CD4-positive, CD25-positive, alpha-beta regulatory T cell (primary cell): ENCODE results near the gene IRAK1BP1. TPM values are rescaled to one million over a fixed set of nuclear protein-coding genes. Genes with fewer than 3 reads are reported as not detected.
"Not testable (repeated sequence)": the region's sequence is repeated elsewhere in the genome, so short reads cannot be mapped to it uniquely, and the experiment has no call there.

Experiments
- ATAC-seq, 2 donors: fragments of 150-1000 bp; cut with Tn5 transposase; one replicate each; pipeline ENCODE4 v1.10.0; 2021; ENCODE audit warnings: low read depth in 2 of 2, moderate number of reproducible peaks in 2 of 2, moderate library complexity in 1 of 2
- DNase-seq, 3 donors: peaks; one replicate each; pipeline versions ENCODE4 v3.0.0 to v3.0.0-alpha.2; 2012 to 2022; ENCODE audit warnings: mixed read lengths in 1 of 3
- H3K27ac ChIP-seq: one replicate; pipeline ENCODE4 v1.7.0; 2013; ENCODE audit warnings: mild to moderate bottlenecking, low read length; ENCODE audit not compliant: insufficient read depth, poor library complexity, severe bottlenecking
- H3K27me3 ChIP-seq: one replicate; pipeline ENCODE4 v1.7.0; 2013; ENCODE audit warnings: low read length; ENCODE audit not compliant: control insufficient read depth, insufficient read depth
- H3K36me3 ChIP-seq: one replicate; pipeline ENCODE4 v1.7.0; 2013; ENCODE audit warnings: mild to moderate bottlenecking, low read length, moderate library complexity; ENCODE audit not compliant: control insufficient read depth, insufficient read depth
- H3K4me1 ChIP-seq: 2 replicates; pipeline ENCODE4 v1.7.0; 2013; ENCODE audit warnings: mild to moderate bottlenecking, low read length; ENCODE audit not compliant: insufficient read depth, control insufficient read depth, poor library complexity, severe bottlenecking
- H3K4me3 ChIP-seq: one replicate; pipeline ENCODE4 v1.7.0; 2013; ENCODE audit warnings: low read depth, mild to moderate bottlenecking, low read length, moderate library complexity
- H3K9me3 ChIP-seq, 2 experiments: 1 replicate in 1 of 2; 2 replicates in 1 of 2; pipeline ENCODE4 v1.7.0; 2013; ENCODE audit warnings: low read length in 2 of 2, mild to moderate bottlenecking in 1 of 2, moderate library complexity in 1 of 2; ENCODE audit not compliant: control insufficient read depth in 2 of 2
- H3K27ac Mint-ChIP-seq, 3 donors: one replicate each; pipeline ENCODE4 v1.8.0; 2020 to 2022; ENCODE audit warnings: mild to moderate bottlenecking in 3 of 3, mixed read lengths in 3 of 3, moderate library complexity in 2 of 3
- H3K27me3 Mint-ChIP-seq: one replicate; pipeline ENCODE4 v1.8.0; 2022; ENCODE audit warnings: mild to moderate bottlenecking, mixed read lengths
- H3K36me3 Mint-ChIP-seq: one replicate; pipeline ENCODE4 v1.8.0; 2020; ENCODE audit warnings: mixed read lengths
- H3K4me1 Mint-ChIP-seq, 4 donors: one replicate each; pipeline ENCODE4 v1.8.0; 2020 to 2022; ENCODE audit warnings: mixed read lengths in 4 of 4, mild to moderate bottlenecking in 1 of 4
- H3K4me3 Mint-ChIP-seq, 4 donors: one replicate each; pipeline ENCODE4 v1.8.0; 2020 to 2022; ENCODE audit warnings: mild to moderate bottlenecking in 4 of 4, mixed read lengths in 4 of 4, moderate library complexity in 3 of 4
- H3K9me3 Mint-ChIP-seq, 7 donors: one replicate each; pipeline ENCODE4 v1.8.0; 2020 to 2022; ENCODE audit warnings: mixed read lengths in 7 of 7, mild to moderate bottlenecking in 3 of 7, moderate library complexity in 2 of 7
- polyA plus RNA-seq, 4 donors: library from polyadenylated mRNA; unstranded; fragments of 300-500 nt; fragmentation: Illumina TruSeq; gene quantifications; one replicate each; pipeline ENCODE4 v1.2.3, GENCODE V29; 2021
- total RNA-seq: library from RNA; stranded (reverse); gene quantifications from one replicate; pipeline ENCODE4 v1.2.3, GENCODE V29; 2022

IRAK1BP1 gene
- total and polyA plus RNA-seq, 5 donors from 2014 or later = 1.1 to 2.1 (median 1.1) TPM

DNA sequence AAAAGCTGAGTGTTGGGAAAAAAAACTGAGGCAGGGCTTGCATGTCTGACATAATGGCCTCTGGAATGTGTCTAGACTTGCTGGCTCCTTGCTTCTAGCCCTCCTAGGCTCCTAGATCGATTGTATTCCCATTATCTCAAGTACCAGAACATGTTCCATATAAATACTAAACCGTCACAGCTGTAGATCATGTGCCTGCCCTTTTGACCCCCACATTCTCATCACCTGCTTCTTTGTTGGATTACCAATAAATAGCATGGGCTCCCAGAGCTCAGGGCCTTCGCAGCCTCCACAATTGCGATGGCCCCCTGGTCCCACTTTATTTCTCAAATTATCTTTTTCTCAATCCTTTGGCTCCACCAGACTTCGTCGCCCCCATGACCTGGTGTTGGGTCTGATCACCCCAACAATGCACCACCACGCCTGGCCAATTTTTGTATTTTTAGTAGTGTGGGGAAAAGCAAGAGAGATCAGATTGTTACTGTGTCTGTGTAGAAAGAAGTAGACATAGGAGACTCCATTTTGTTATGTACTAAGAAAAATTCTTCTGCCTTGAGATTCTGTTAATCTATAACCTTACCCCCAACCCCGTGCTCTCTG is 8.9 kb upstream of the IRAK1BP1 start:
- H3K27ac Mint-ChIP-seq, DNase-seq, H3K27me3 Mint-ChIP-seq, H3K4me1 ChIP-seq, ATAC-seq, H3K9me3 Mint-ChIP-seq, H3K36me3 ChIP-seq, H3K4me3 ChIP-seq, H3K4me1 Mint-ChIP-seq, H3K4me3 Mint-ChIP-seq, H3K36me3 Mint-ChIP-seq, H3K27me3 ChIP-seq, H3K27ac ChIP-seq, H3K9me3 ChIP-seq: not testable (repeated sequence)

DNA sequence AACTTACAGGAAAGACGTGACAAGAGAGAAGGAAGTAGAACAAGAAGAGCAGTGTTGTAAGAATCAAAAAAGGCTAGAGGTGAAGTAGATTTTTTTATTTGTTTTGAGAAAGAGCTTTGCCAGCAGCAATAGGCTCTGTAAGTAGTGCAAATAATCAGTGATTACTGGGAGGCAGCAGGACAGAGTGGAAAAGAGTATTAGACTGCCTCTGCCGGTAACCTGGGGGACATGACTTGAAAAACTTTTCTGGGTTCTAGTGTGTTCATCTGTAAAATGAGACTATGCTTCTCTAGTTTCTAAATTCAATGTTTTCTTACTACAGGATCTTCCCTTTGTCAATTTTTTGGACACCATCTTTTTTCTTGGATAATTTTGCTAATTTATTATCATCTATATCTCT is 5.8 kb upstream of the IRAK1BP1 start:
- Histone ChIP-seq H3K4me1 (peaks cover 2% of the 10 kb centered on the region), H3K9me3 (no peaks in the 10 kb centered on the region), H3K27me3 (no peaks in the 10 kb centered on the region), H3K27ac (no peak overlapping the region), H3K4me3 (no peak overlapping the region), H3K36me3 (no peaks in the 10 kb centered on the region)
- Mint-ChIP-seq H3K27me3 (no peaks in the 10 kb centered on the region), H3K4me3 (no peak overlapping the region), H3K9me3 (peaks cover 0 to 2% (median 0%) of the 10 kb centered on the region in 7 donors), H3K4me1 (peaks cover 0 to 5% (median 3%) of the 10 kb centered on the region in 4 donors), H3K27ac (no peak overlapping the region), H3K36me3 (peaks cover 3% of the 10 kb centered on the region)
- DNase-seq = no peak
- ATAC-seq = no peak

DNA sequence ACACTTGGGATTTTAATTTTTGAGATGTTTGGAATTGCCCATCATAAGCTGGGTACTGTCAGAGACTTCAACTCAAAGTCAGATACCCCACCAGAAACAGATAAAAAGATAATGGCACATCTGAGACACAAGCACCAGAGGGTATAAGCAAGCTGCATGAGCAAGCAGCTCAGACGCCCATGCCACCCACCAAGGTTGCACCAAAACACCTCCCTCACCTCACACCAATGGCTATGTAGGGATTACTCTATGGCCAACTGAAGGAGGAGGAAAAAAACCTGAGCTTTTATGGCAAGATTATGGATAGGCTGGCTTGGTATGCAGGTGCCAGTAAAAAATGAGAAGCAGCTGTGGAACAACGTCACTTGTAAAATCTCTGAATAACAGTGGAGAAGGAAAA is 3.8 kb upstream of the IRAK1BP1 start:
- H3K9me3 Mint-ChIP-seq = peaks cover 0 to 3% (median 0%) of the 10 kb centered on the region in 7 donors
- DNase-seq = no peak
- Histone ChIP-seq H3K27me3 (no peaks in the 10 kb centered on the region), H3K9me3 (no peaks in the 10 kb centered on the region), H3K4me1 (peaks cover 10% of the 10 kb centered on the region), H3K4me3 (no peak overlapping the region), H3K36me3 (no peaks in the 10 kb centered on the region), H3K27ac (no peak overlapping the region)
- H3K27me3 Mint-ChIP-seq = no peaks in the 10 kb centered on the region
- no peak overlapping the region for H3K4me3 Mint-ChIP-seq
- no peak for ATAC-seq
- H3K36me3 Mint-ChIP-seq = peaks cover 2% of the 10 kb centered on the region
- no peak overlapping the region for H3K27ac Mint-ChIP-seq
- H3K4me1 Mint-ChIP-seq = peaks cover 5 to 25% (median 16%) of the 10 kb centered on the region in 4 donors

DNA sequence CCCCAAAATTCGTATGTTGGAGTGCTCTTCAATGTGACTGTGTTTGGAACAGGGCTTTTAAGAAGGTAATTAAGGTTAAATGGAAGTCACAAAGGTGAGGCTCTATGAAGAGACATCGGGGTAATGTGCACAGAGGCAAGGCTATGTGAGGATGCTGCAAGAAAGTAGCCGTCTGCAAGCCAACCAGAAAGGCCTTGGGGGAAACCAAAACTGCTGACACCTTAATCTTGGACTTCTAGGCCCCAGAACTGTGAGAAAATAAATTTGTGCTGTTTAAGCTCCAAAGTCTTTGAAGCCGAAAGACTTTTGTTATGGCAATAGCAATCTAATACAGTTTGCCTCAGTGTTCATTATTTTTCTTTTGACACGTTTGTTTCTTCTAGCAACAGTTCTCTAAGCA is 2.4 kb upstream of the IRAK1BP1 start:
- ATAC-seq (no peak), DNase-seq (no peak)
- Histone ChIP-seq H3K9me3 (no peaks in the 10 kb centered on the region), H3K27ac (no peak overlapping the region), H3K36me3 (no peaks in the 10 kb centered on the region), H3K27me3 (no peaks in the 10 kb centered on the region), H3K4me3 (no peak overlapping the region), H3K4me1 (peaks cover 10% of the 10 kb centered on the region)
- H3K4me3 Mint-ChIP-seq = no peak overlapping the region
- H3K36me3 Mint-ChIP-seq = no peaks in the 10 kb centered on the region
- H3K9me3 Mint-ChIP-seq = peaks cover 0 to 3% (median 0%) of the 10 kb centered on the region in 7 donors
- peaks cover 5 to 27% (median 17%) of the 10 kb centered on the region in 4 donors for H3K4me1 Mint-ChIP-seq
- no peaks in the 10 kb centered on the region for H3K27me3 Mint-ChIP-seq
- no peak overlapping the region for H3K27ac Mint-ChIP-seq

DNA sequence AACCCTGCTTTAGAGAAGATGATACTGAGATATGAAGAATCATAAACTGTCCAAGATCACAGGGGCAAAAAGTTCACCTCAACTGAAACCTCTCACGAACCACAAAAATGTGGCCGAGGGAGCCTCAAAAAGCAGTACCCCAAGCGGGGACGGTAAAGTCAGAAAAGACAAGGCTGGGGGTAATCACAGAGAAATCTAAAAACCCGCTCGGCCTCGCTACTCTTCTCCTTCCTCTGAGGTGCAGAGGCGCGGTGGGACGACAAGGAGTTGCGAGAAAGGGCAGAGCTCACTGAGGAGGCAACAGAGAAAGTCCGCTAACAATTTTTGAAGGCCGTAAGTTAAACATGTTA is 356 bp upstream of the IRAK1BP1 start:
- H3K27ac Mint-ChIP-seq = peak overlapping the region; percentile 96 to 97 (median 96)
- Histone ChIP-seq H3K27ac (peak overlapping the region; percentile 75), H3K9me3 (no peaks in the 10 kb centered on the region), H3K27me3 (no peaks in the 10 kb centered on the region), H3K4me3 (peak overlapping the region; percentile 87), H3K4me1 (peaks cover 10% of the 10 kb centered on the region), H3K36me3 (no peaks in the 10 kb centered on the region)
- peak in 1 of 3 donors; percentile 2 for DNase-seq
- peaks cover 0 to 3% (median 0%) of the 10 kb centered on the region in 7 donors for H3K9me3 Mint-ChIP-seq
- ATAC-seq = peak; percentile 33 to 35
- peaks cover 10 to 33% (median 19%) of the 10 kb centered on the region in 4 donors for H3K4me1 Mint-ChIP-seq
- H3K27me3 Mint-ChIP-seq = no peaks in the 10 kb centered on the region
- H3K4me3 Mint-ChIP-seq = peak overlapping the region; percentile 94 to 100 (median 98)
- peaks cover 12% of the 10 kb centered on the region for H3K36me3 Mint-ChIP-seq

DNA sequence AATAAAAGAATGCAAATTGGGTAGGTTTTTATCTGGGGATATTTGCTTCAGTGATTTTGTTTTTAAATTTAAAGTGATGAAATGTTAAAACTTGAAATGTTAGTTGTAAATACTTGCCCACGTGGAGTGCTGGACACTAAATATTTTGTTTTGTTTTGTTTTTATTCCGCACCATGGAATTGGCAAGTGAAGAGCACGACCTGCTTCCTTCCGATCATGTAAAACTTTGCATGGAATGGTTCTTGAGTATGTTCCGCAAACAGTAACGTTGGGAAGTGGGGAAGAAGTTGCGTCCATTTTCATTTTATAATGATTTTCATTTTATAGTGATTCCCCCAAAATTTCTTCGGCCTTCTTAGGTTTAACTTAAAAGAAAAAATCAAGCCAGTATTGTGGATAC is 765 bp downstream of the IRAK1BP1 start:
- Mint-ChIP-seq H3K27me3 (no peaks in the 10 kb centered on the region), H3K36me3 (peaks cover 12% of the 10 kb centered on the region), H3K4me1 (peaks cover 10 to 33% (median 20%) of the 10 kb centered on the region in 4 donors), H3K27ac (peak overlapping the region; percentile 25 to 97 (median 96)), H3K9me3 (peaks cover 0 to 3% (median 0%) of the 10 kb centered on the region in 7 donors), H3K4me3 (peak overlapping the region; percentile 94 to 100 (median 98))
- Histone ChIP-seq H3K9me3 (no peaks in the 10 kb centered on the region), H3K36me3 (no peaks in the 10 kb centered on the region), H3K27ac (peak overlapping the region; percentile 75), H3K27me3 (no peaks in the 10 kb centered on the region), H3K4me3 (peak overlapping the region; percentile 87), H3K4me1 (peaks cover 10% of the 10 kb centered on the region)
- ATAC-seq (no peak), DNase-seq (no peak)

DNA sequence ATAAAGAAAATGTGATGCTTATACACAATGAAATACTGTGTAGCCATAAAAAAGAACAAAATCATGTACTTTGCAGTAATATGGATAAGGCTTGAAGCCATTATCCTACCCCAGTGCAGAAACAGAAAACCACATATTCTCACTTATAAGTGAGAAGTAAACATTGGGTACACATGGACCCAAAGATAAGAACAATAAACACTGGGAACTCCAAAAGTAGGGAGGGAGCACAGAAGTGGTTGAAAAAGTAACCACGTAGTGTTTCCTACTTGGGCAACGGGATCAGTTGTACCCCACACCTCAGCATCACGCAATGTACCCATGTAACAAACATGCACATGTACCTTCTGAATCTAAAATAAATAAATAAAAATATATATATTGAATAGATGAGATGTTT is 8.2 kb downstream of the IRAK1BP1 start:
- no peak for DNase-seq
- no peak for ATAC-seq
- no peaks in the 10 kb centered on the region for H3K27me3 ChIP-seq
- peaks cover 12% of the 10 kb centered on the region for H3K36me3 Mint-ChIP-seq
- H3K9me3 Mint-ChIP-seq = peaks cover 0 to 3% (median 0%) of the 10 kb centered on the region in 7 donors
- H3K27me3 Mint-ChIP-seq = no peaks in the 10 kb centered on the region
- no peak overlapping the region for H3K4me3 Mint-ChIP-seq
- H3K4me1 Mint-ChIP-seq = peaks cover 0 to 2% (median under 1%) of the 10 kb centered on the region in 4 donors
- no peak overlapping the region for H3K27ac Mint-ChIP-seq
- H3K9me3 ChIP-seq = peaks cover 0 to 2% of the 10 kb centered on the region in 2 experiments
- H3K36me3 ChIP-seq = no peaks in the 10 kb centered on the region
- no peak overlapping the region for H3K27ac ChIP-seq
- H3K4me1 ChIP-seq = no peaks in the 10 kb centered on the region
- no peak overlapping the region for H3K4me3 ChIP-seq

DNA sequence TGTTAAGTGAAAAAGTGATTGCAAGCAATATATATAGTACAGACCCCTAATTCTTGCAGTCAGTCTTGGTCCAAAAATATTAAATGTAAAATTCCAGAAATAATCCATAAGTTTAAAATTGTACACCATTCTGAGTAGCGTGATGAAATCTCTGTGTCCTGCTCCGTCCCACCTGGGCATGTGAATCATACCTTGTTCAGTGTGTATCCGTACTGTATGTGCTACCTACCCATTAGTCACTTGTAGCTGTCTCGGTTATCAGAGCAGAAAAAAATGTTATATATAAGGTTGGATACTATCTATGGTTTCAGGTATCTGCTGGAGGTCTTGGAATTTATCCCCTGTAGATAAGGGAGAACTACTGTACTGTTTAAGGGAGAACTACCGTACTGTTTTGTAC is 16.3 kb downstream of the IRAK1BP1 start:
- Histone ChIP-seq H3K9me3 (no peaks in the 10 kb centered on the region), H3K4me3 (no peak overlapping the region), H3K27me3 (no peaks in the 10 kb centered on the region), H3K27ac (no peak overlapping the region), H3K36me3 (no peaks in the 10 kb centered on the region), H3K4me1 (no peaks in the 10 kb centered on the region)
- Mint-ChIP-seq H3K27me3 (no peaks in the 10 kb centered on the region), H3K4me3 (no peak overlapping the region), H3K9me3 (peaks cover 0 to 3% (median 0%) of the 10 kb centered on the region in 7 donors), H3K36me3 (peaks cover 18% of the 10 kb centered on the region), H3K27ac (no peak overlapping the region), H3K4me1 (no peaks in the 10 kb centered on the region)
- ATAC-seq (no peak), DNase-seq (no peak)
